HFFc6 (cell line): ENCODE results near the gene PDILT. TPM values are rescaled to one million over a fixed set of nuclear protein-coding genes. Genes with fewer than 3 reads are reported as not detected.

Source experiments
- DNase-seq: peaks from one replicate; pipeline ENCODE4 v3.0.0-alpha.2; 2018
- H3K27ac Mint-ChIP-seq: 2 replicates; pipeline ENCODE4 v1.8.0; 2020; ENCODE audit warnings: mild to moderate bottlenecking, mixed read lengths
- H3K27me3 Mint-ChIP-seq: 2 replicates; pipeline ENCODE4 v1.8.0; 2021; ENCODE audit warnings: mild to moderate bottlenecking, moderate library complexity, mixed read lengths; ENCODE audit not compliant: insufficient read depth
- H3K36me3 Mint-ChIP-seq: 2 replicates; pipeline ENCODE4 v1.8.0; 2021; ENCODE audit warnings: low read depth, mixed read lengths
- H3K4me1 Mint-ChIP-seq: 2 replicates; pipeline ENCODE4 v1.8.0; 2020; ENCODE audit warnings: low read depth, mixed read lengths
- H3K4me3 Mint-ChIP-seq: 2 replicates; pipeline ENCODE4 v1.8.0; 2020; ENCODE audit warnings: mild to moderate bottlenecking, moderate library complexity, mixed read lengths
- H3K9me3 Mint-ChIP-seq: 2 replicates; pipeline ENCODE4 v1.8.0; 2020; ENCODE audit warnings: mild to moderate bottlenecking, mixed read lengths
- CTCF ChIP-seq: fragments of 200-600 bp; sonication (generic); IDR thresholded peaks from 2 replicates; pipeline ENCODE4 v1.5.0; 2021; ENCODE audit warnings: antibody characterized with exemption, mild to moderate bottlenecking
- total RNA-seq, 6 experiments: library from RNA; stranded (reverse); fragmentation: NEBNext Ultra II Directional; extraction: Animal tissue kit (Norgen Biotek cat#: 25700); gene quantifications; 2 replicates in 1 of 6; 3 replicates in 5 of 6; pipeline ENCODE4 v1.2.3, GENCODE V29; 2021

PDILT gene
- total RNA-seq, 6 experiments from 2014 or later, result not detected

- no peak for DNase-seq
- Mint-ChIP-seq H3K9me3 (peaks cover 41% of the 10 kb centered on the region), H3K4me1 (no peaks in the 10 kb centered on the region), H3K4me3 (no peak overlapping the region), H3K27ac (no peak overlapping the region), H3K27me3 (no peaks in the 10 kb centered on the region; the same call in 1 of the 2 replicates), H3K36me3 (peaks cover 5% of the 10 kb centered on the region; the same call in 1 of the 2 replicates)
- no peak for TF ChIP-seq CTCF
Observed at GRCh38 chr16:20359997-20360396, 44.5 kb downstream of the PDILT start.

DNA sequence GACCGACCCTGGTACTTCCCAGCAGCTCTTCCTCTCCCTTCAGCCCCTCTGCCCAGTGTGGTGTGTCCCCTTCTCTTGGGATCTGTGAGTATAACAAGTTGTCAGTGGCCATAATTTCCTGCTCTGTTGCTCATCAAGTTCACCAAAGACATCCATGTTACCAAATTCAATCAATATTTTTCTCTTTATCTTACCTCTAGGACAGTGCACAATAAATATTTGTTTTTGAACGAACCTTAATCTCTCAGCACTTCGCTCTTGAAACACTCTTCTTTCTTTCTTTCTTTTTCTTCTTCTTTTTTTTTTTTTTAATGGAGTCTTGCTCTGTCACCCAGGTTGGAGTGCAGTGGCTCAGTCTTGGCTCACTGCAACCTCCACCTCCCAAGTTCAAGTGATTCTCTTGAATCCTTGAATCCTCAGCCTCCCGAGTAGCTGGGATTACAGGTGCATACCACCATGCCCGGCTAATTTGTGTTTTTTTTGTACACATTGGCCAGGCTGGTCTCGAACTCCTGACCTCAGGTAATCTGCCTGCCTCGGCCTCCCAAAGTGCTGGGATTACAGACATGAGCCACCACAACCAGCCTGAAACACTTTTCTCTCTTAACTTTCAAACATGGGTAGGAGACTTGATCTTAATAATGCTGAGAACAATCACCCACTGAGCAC, 49.3 kb downstream of the PDILT start:
- Mint-ChIP-seq H3K9me3 (peaks cover 40% of the 10 kb centered on the region), H3K4me1 (no peaks in the 10 kb centered on the region), H3K36me3 (no peaks in the 10 kb centered on the region; the same call in 1 of the 2 replicates), H3K27me3 (no peaks in the 10 kb centered on the region; the same call in 1 of the 2 replicates), H3K4me3 (no peak overlapping the region), H3K27ac (no peak overlapping the region)
- no peak for TF ChIP-seq CTCF
- DNase-seq, result no peak

DNA sequence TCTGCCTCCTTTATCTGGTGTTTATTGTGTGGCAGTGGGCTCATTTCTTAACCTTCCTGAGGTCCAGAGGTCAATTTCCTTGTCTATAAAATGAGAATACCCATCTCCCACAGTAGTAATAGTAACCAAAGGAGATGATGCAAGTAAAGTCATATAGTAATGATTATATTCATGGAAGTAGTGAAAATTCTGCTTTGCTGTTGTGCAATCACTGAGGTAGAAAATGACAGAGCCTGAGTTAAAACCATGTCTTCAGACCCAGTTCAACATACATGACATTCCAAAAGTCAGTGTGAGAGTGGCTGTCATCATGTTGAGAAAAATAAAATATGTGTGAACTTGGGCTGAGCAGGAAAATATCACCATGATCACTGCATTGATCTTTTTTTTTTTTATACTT, 51.2 kb downstream of the PDILT start:
- H3K27ac Mint-ChIP-seq, result no peak overlapping the region
- H3K4me1 Mint-ChIP-seq, result no peaks in the 10 kb centered on the region
- H3K27me3 Mint-ChIP-seq, result no peaks in the 10 kb centered on the region; the same call in 1 of the 2 replicates
- DNase-seq, result no peak
- no peak for TF ChIP-seq CTCF
- H3K4me3 Mint-ChIP-seq, result no peak overlapping the region
- peaks cover 46% of the 10 kb centered on the region for H3K9me3 Mint-ChIP-seq
- no peaks in the 10 kb centered on the region; the same call in 1 of the 2 replicates for H3K36me3 Mint-ChIP-seq

DNA sequence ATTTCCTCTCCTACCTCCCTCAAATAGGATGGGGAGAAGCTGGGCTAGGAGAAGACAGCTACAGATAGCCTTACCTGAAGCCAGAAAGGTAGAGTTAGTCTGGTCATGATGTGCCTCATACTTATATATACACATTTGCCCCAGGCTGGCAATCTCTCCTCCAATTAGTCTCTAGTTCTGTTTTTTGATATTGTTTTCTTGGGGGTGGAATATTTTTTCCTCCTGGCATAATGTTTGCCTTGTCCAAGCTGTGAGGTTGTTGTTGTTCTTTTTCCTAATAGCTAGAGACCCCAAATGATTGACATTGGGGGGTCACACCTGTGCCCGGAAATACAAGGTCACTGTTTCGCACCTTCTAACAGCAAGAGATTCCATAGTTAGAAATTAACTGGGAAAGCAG, 51.9 kb downstream of the PDILT start, which contains the start of gene UMOD:
Gene UMOD (minus strand): TSS at position 101 of the 400 bp plus-strand sequence. CDS start 1,978 bp downstream, outside the sequence.
- H3K36me3 Mint-ChIP-seq, result no peaks in the 10 kb centered on the region; the same call in 1 of the 2 replicates
- no peak within 1 kb of the TSS for H3K27ac Mint-ChIP-seq
- H3K4me3 Mint-ChIP-seq, result no peak within 1 kb of the TSS
- H3K9me3 Mint-ChIP-seq, result peaks cover 50% of the 10 kb centered on the region
- no peaks in the 10 kb centered on the region; the same call in 1 of the 2 replicates for H3K27me3 Mint-ChIP-seq
- DNase-seq, result no peak
- H3K4me1 Mint-ChIP-seq, result no peaks in the 10 kb centered on the region
- TF ChIP-seq CTCF, result no peak

DNA sequence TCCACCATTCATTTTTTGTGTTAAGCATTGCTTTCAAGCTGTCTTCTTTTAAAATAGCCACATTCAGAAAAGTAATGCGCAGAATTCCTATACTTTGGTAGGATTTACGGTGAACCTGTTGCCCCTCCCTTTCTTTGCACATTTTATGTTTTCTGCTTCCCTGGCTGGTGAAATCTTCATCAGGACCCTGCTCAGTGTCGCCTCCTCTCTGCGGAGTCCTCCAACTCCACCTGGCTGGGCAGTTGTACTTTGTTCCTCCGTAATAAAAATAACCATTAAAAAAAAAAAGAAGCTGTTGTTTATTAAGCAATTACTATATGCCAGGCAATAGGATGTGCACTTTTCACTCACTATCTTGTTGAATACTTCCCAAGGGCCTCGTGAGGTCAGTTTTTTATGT, 54.9 kb downstream of the PDILT start:
- Mint-ChIP-seq H3K4me1 (no peaks in the 10 kb centered on the region), H3K36me3 (no peaks in the 10 kb centered on the region), H3K27ac (no peak overlapping the region), H3K27me3 (no peaks in the 10 kb centered on the region), H3K4me3 (no peak overlapping the region), H3K9me3 (peaks cover 25% of the 10 kb centered on the region)
- no peak for TF ChIP-seq CTCF
- DNase-seq, result no peak
